Vagina (tissue), 2 donors: ENCODE measurements around the gene SLC19A3.

ENCODE experiments used
- POLR2AphosphoS5 ChIP-seq, 2 donors: sonication (generic); formaldehyde crosslinking; IDR thresholded peaks; one replicate each; pipeline ENCODE4 v1.9.0; 2017; ENCODE audit warnings: antibody characterized with exemption in 2 of 2, mild to moderate bottlenecking in 2 of 2, low read depth in 1 of 2; ENCODE audit not compliant: insufficient read depth in 1 of 2
- TF ChIP-seq, protein P1 (sequence below), 3 experiments: fragments of 450-650 bp in 2 of 3; fragments of 200-600 bp in 1 of 3; sonication (generic) in 1 of 3; IDR thresholded peaks; one replicate each; pipeline ENCODE4 v1.5.1; 2017 to 2019; ENCODE audit warnings: antibody characterized with exemption in 3 of 3, mild to moderate bottlenecking in 2 of 3, moderate library complexity in 2 of 3

DNA sequence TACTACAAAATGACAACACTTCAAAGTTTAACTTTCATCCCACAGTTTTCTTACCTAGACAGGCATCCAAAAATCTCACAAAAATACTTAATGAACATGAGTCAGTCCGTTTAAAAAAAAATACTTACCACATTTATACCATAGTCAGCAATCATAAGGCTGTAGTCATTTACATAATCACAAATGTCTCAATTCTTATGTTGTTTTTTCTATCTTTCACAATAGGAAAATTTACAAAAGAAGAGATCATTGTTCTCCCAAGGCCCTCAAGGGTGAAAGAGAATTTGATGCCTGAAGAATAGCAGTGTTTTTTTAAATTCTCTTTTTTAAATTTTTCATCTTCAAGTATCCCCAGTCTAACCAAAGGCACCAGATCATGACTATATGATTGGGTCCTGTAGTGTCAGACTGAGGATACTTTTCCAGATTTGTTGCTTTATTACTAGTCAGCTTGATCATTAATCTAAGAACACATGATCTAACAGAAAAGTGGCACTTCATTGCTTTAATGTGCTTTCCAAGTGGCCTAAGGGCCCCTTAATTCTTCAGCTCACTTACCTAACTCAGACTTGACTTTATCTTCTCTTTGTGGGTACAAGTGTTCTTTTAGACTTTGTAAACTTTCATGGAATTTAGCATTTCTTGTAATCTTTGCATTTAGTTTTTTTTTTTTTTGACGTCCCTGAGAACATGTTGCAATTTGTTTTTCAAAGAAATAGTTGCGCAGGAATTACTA lies 46.5 kb downstream of the SLC19A3 start:
- TF ChIP-seq POLR2AphosphoS5 (IDR thresholded peaks at IDR 0.05; ENCODE audit: insufficient read depth in 1 of 2, low read depth in 1 of 2): no peak
- TF ChIP-seq, protein P1, sequence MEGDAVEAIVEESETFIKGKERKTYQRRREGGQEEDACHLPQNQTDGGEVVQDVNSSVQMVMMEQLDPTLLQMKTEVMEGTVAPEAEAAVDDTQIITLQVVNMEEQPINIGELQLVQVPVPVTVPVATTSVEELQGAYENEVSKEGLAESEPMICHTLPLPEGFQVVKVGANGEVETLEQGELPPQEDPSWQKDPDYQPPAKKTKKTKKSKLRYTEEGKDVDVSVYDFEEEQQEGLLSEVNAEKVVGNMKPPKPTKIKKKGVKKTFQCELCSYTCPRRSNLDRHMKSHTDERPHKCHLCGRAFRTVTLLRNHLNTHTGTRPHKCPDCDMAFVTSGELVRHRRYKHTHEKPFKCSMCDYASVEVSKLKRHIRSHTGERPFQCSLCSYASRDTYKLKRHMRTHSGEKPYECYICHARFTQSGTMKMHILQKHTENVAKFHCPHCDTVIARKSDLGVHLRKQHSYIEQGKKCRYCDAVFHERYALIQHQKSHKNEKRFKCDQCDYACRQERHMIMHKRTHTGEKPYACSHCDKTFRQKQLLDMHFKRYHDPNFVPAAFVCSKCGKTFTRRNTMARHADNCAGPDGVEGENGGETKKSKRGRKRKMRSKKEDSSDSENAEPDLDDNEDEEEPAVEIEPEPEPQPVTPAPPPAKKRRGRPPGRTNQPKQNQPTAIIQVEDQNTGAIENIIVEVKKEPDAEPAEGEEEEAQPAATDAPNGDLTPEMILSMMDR (IDR thresholded peaks at IDR 0.05): no peak
